Measurements from ENCODE around the gene XK. TPM values are rescaled to one million over a fixed set of nuclear protein-coding genes. Genes with fewer than 3 reads are reported as not detected.

The XK gene
- total RNA-seq, 1 experiment from 2014 or later = 1.1 TPM

GRCh38 chrX:37685381-37686359 is at the start of gene XK (continued):
- TF ChIP-seq, protein P1, sequence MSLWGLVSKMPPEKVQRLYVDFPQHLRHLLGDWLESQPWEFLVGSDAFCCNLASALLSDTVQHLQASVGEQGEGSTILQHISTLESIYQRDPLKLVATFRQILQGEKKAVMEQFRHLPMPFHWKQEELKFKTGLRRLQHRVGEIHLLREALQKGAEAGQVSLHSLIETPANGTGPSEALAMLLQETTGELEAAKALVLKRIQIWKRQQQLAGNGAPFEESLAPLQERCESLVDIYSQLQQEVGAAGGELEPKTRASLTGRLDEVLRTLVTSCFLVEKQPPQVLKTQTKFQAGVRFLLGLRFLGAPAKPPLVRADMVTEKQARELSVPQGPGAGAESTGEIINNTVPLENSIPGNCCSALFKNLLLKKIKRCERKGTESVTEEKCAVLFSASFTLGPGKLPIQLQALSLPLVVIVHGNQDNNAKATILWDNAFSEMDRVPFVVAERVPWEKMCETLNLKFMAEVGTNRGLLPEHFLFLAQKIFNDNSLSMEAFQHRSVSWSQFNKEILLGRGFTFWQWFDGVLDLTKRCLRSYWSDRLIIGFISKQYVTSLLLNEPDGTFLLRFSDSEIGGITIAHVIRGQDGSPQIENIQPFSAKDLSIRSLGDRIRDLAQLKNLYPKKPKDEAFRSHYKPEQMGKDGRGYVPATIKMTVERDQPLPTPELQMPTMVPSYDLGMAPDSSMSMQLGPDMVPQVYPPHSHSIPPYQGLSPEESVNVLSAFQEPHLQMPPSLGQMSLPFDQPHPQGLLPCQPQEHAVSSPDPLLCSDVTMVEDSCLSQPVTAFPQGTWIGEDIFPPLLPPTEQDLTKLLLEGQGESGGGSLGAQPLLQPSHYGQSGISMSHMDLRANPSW (CRISPR knock-in tag; conservative IDR thresholded peaks at IDR 0.05; ENCODE audit: low read depth) = no peak
- peak; percentile 96 for TF ChIP-seq RELA (CRISPR knock-in tag; IDR thresholded peaks at IDR 0.05; ENCODE audit: borderline replicate concordance)
- TF ChIP-seq ZNF396 (CRISPR knock-in tag; IDR thresholded peaks at IDR 0.05; ENCODE audit: borderline replicate concordance) = no peak
- TF ChIP-seq, protein P2, sequence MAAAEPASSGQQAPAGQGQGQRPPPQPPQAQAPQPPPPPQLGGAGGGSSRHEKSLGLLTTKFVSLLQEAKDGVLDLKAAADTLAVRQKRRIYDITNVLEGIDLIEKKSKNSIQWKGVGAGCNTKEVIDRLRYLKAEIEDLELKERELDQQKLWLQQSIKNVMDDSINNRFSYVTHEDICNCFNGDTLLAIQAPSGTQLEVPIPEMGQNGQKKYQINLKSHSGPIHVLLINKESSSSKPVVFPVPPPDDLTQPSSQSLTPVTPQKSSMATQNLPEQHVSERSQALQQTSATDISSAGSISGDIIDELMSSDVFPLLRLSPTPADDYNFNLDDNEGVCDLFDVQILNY (CRISPR knock-in tag; IDR thresholded peaks at IDR 0.05) = no peak
- TF ChIP-seq ELF4 (CRISPR knock-in tag; IDR thresholded peaks at IDR 0.05; ENCODE audit: low read depth) = peak; percentile 73; the same call in 1 of the 2 replicates
- peak; percentile 75; the same call in 1 of the 2 replicates for TF ChIP-seq ZBTB21 (CRISPR knock-in tag; IDR thresholded peaks at IDR 0.05; ENCODE audit: borderline replicate concordance)
- peak; percentile 74; the same call in 1 of the 2 replicates for TF ChIP-seq AFF4 (CRISPR knock-in tag; IDR thresholded peaks at IDR 0.05; ENCODE audit: borderline replicate concordance)
- peak; percentile 63; the same call in 1 of the 2 replicates for TF ChIP-seq NR1H2 (CRISPR knock-in tag; IDR thresholded peaks at IDR 0.05)
- peak; percentile 99 for TF ChIP-seq FOXP1 (CRISPR knock-in tag; IDR thresholded peaks at IDR 0.05; ENCODE audit: borderline replicate concordance)
- TF ChIP-seq, protein P3, sequence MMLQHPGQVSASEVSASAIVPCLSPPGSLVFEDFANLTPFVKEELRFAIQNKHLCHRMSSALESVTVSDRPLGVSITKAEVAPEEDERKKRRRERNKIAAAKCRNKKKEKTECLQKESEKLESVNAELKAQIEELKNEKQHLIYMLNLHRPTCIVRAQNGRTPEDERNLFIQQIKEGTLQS (CRISPR knock-in tag; conservative IDR thresholded peaks at IDR 0.05) = peak; percentile 55; the same call in 1 of the 2 replicates
- TF ChIP-seq CTCF (IDR thresholded peaks at IDR 0.05) = no peak
- no peak for TF ChIP-seq AR (CRISPR knock-in tag; IDR thresholded peaks at IDR 0.05)
- TF ChIP-seq SMAD4 (CRISPR knock-in tag; IDR thresholded peaks at IDR 0.05) = peak; percentile 77

Data from WTC11 (cell line).